HepG2 (cell line): ENCODE data around the gene TNXB. TPM values are rescaled to one million over a fixed set of nuclear protein-coding genes. Genes with fewer than 3 reads are reported as not detected.

Experiments
- CCAR2 ChIP-seq: fragments of 200-400 bp; formaldehyde crosslinking; optimal IDR thresholded peaks from 2 replicates; pipeline ENCODE3; 2018; ENCODE audit warnings: low read depth, mild to moderate bottlenecking, low read length, moderate library complexity
- FOXK1 ChIP-seq: sonication (generic); formaldehyde crosslinking; IDR thresholded peaks from 2 replicates; pipeline ENCODE4 v1.4.0; 2020; ENCODE audit warnings: low read depth, missing genetic modification reagents, borderline replicate concordance
- JARID2 ChIP-seq: sonication (generic); formaldehyde crosslinking; IDR thresholded peaks from 2 replicates; pipeline ENCODE4 v1.8.1; 2023; ENCODE audit warnings: missing genetic modification reagents, inconsistent platforms; ENCODE audit not compliant: insufficient replicate concordance
- KLF12 ChIP-seq: sonication (generic); formaldehyde crosslinking; IDR thresholded peaks from 2 replicates; pipeline ENCODE4 v1.4.0; 2020; ENCODE audit warnings: missing genetic modification reagents, borderline replicate concordance
- KLF9 ChIP-seq: IDR thresholded peaks from 2 replicates; pipeline ENCODE4 v1.6.1; 2016; ENCODE audit warnings: low read depth
- NFYC ChIP-seq: IDR thresholded peaks from 2 replicates; pipeline ENCODE4 v1.6.1; 2016; ENCODE audit warnings: missing genetic modification reagents, missing compliant biosample characterization
- SIX4 ChIP-seq: sonication (generic); formaldehyde crosslinking; IDR thresholded peaks from 2 replicates; pipeline ENCODE4 v1.4.0; 2020; ENCODE audit warnings: missing genetic modification reagents
- SRSF1 ChIP-seq: fragments of 200-400 bp; formaldehyde crosslinking; optimal IDR thresholded peaks from 2 replicates; pipeline ENCODE3; 2017; ENCODE audit warnings: mild to moderate bottlenecking, low read depth, low read length, moderate library complexity
- ZFP82 ChIP-seq: sonication (generic); formaldehyde crosslinking; IDR thresholded peaks from 2 replicates; pipeline ENCODE4 v1.5.1; 2020; ENCODE audit warnings: mild to moderate bottlenecking, missing genetic modification reagents, borderline replicate concordance
- ZFX ChIP-seq: sonication (generic); formaldehyde crosslinking; IDR thresholded peaks from 2 replicates; pipeline ENCODE4 v1.4.0; 2020; ENCODE audit warnings: mild to moderate bottlenecking, low read depth, missing genetic modification reagents, moderate library complexity
- ZNF143 ChIP-seq: sonication (generic); formaldehyde crosslinking; IDR thresholded peaks from 2 replicates; pipeline ENCODE4 v1.4.0; 2020; ENCODE audit warnings: missing genetic modification reagents
- ZNF788 ChIP-seq: sonication (generic); formaldehyde crosslinking; IDR thresholded peaks from 2 replicates; pipeline ENCODE4 v1.5.0; 2020; ENCODE audit warnings: mild to moderate bottlenecking, missing genetic modification reagents, borderline replicate concordance
- ZSCAN31 ChIP-seq: sonication (generic); formaldehyde crosslinking; IDR thresholded peaks from 2 replicates; pipeline ENCODE4 v1.5.0; 2020; ENCODE audit warnings: low read depth, mild to moderate bottlenecking, missing genetic modification reagents
- polyA plus RNA-seq, 8 experiments: library from polyadenylated mRNA; depleted of rRNA in 3 of 8; stranded (reverse) in 7 of 8; unstranded in 1 of 8; fragments of >200 nt; fragmentation: Illumina TruSeq in 4 of 8; extraction: Trizol in 4 of 8; gene quantifications; 2 replicates each; pipeline versions ENCODE4 v1.2.1 to v1.2.3, GENCODE V29; 2011 to 2016; ENCODE audit warnings: low read depth in 4 of 8, missing spikeins in 1 of 8, mixed read lengths in 1 of 8; ENCODE audit not compliant: insufficient read depth in 1 of 8
- total RNA-seq, 5 experiments: library from RNA; depleted of rRNA; stranded (reverse); fragments of >200 nt; fragmentation: Illumina TruSeq; extraction: Trizol; gene quantifications; 2 replicates each; pipeline ENCODE4 v1.2.3, GENCODE V29; 2016; ENCODE audit warnings: low read depth in 1 of 5
- TF ChIP-seq, protein P1 (sequence below): fragments of 450-650 bp; IDR thresholded peaks from 2 replicates; pipeline ENCODE4 v1.6.1; 2016
- TF ChIP-seq, protein P2 (sequence below): sonication (generic); formaldehyde crosslinking; IDR thresholded peaks from 2 replicates; pipeline ENCODE4 v1.9.0; 2022; ENCODE audit warnings: missing genetic modification reagents, mild to moderate bottlenecking, borderline replicate concordance
- TF ChIP-seq, protein P3 (sequence below): sonication (generic); formaldehyde crosslinking; IDR thresholded peaks from 2 replicates; pipeline ENCODE4 v1.8.0; 2022; ENCODE audit warnings: missing genetic modification reagents, mild to moderate bottlenecking, inconsistent platforms, borderline replicate concordance
- TF ChIP-seq, protein P4 (sequence below): sonication (generic); formaldehyde crosslinking; IDR thresholded peaks from 2 replicates; pipeline ENCODE4 v1.8.1; 2023; ENCODE audit warnings: mild to moderate bottlenecking, moderate library complexity, missing genetic modification reagents
- TF ChIP-seq, protein P5 (sequence below): sonication (generic); formaldehyde crosslinking; conservative IDR thresholded peaks from 2 replicates; pipeline ENCODE4 v1.8.1; 2023; ENCODE audit warnings: missing genetic modification reagents
- TF ChIP-seq, protein P6 (sequence below): fragments of 450-650 bp; IDR thresholded peaks from 2 replicates; pipeline ENCODE4 v1.6.1; 2017

The TNXB gene
- total and polyA plus RNA-seq, 2 of the 13 experiments (the other 11 are each of a cell fraction or from before 2014, with no cell fraction given), result 1.6 to 2.7 TPM

DNA sequence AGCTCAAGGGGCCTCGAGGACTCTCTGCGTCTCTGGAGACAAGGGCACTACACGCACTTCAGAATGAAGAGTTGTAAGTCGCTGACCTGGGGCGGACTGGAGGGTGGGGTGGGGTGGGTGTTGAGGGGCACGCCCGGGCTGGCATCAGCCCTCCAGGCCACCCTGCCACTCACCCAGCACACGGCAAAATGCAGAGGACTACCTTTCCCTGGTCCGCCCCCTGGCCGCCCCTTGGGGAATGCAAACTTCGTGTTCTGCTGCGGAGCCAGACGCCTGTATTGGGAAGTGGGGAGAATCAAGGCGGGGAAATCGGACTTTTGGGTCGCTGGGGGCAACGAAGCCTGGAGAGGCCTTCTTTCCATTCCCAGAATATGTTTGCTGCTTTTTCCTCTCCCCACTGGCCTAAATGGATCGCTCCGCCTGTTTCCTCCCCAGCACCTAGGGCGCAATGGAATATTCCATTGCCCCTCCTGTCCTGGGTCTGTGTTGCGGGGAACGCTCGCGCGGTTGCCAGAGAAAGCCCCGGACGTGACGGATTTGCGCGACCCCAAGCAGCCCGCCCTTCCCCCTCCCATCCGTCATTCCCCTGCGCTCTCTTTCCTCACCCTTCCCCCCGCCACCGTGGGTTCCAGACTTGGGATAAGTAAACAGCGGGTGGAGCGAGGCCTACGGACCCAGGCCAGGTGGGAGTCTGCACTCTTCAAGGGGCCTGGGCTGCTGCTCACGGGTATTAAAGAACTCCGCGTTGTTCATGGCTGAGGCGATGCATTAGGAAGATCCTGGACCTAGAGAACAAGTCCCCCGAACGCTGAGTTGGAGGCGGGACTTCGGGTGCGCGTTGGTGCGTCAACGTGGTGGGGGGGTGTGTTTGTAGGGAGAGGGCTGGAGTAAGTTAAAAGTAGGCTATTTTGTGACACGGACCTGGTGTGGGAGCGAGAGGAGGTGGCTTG, 44.7 kb upstream of the TNXB start, which contains the start of gene PPT2 (continued):
- TF ChIP-seq ZFX (peak; percentile 96), SRSF1 (no peak), KLF9 (CRISPR knock-in tag) (no peak; the same call in 1 of the 2 replicates), FOXK1 (CRISPR knock-in tag) (peak; percentile 76; the same call in 1 of the 2 replicates), ZFP82 (CRISPR knock-in tag) (no peak; the same call in 1 of the 2 replicates), KLF12 (CRISPR knock-in tag) (peak; percentile 68; the same call in 1 of the 2 replicates), NFYC (CRISPR knock-in tag) (no peak), ZNF788 (CRISPR knock-in tag) (peak; percentile 18; the same call in 1 of the 2 replicates), JARID2 (CRISPR knock-in tag) (no peak), ZSCAN31 (CRISPR knock-in tag) (0 out of 2 replicates have a peak, but pooled peaks have one; percentile 25), CCAR2 (no peak), SIX4 (CRISPR knock-in tag) (no peak), ZNF143 (CRISPR knock-in tag) (peak; percentile 44; the same call in 1 of the 2 replicates)
- TF ChIP-seq, protein P1, sequence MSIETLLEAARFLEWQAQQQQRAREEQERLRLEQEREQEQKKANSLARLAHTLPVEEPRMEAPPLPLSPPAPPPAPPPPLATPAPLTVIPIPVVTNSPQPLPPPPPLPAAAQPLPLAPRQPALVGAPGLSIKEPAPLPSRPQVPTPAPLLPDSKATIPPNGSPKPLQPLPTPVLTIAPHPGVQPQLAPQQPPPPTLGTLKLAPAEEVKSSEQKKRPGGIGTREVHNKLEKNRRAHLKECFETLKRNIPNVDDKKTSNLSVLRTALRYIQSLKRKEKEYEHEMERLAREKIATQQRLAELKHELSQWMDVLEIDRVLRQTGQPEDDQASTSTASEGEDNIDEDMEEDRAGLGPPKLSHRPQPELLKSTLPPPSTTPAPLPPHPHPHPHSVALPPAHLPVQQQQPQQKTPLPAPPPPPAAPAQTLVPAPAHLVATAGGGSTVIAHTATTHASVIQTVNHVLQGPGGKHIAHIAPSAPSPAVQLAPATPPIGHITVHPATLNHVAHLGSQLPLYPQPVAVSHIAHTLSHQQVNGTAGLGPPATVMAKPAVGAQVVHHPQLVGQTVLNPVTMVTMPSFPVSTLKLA, result peak; percentile 45; the same call in 1 of the 2 replicates
- TF ChIP-seq, protein P2, sequence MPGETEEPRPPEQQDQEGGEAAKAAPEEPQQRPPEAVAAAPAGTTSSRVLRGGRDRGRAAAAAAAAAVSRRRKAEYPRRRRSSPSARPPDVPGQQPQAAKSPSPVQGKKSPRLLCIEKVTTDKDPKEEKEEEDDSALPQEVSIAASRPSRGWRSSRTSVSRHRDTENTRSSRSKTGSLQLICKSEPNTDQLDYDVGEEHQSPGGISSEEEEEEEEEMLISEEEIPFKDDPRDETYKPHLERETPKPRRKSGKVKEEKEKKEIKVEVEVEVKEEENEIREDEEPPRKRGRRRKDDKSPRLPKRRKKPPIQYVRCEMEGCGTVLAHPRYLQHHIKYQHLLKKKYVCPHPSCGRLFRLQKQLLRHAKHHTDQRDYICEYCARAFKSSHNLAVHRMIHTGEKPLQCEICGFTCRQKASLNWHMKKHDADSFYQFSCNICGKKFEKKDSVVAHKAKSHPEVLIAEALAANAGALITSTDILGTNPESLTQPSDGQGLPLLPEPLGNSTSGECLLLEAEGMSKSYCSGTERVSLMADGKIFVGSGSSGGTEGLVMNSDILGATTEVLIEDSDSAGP (CRISPR knock-in tag), result peak; percentile 75; the same call in 1 of the 2 replicates
- TF ChIP-seq, protein P3, sequence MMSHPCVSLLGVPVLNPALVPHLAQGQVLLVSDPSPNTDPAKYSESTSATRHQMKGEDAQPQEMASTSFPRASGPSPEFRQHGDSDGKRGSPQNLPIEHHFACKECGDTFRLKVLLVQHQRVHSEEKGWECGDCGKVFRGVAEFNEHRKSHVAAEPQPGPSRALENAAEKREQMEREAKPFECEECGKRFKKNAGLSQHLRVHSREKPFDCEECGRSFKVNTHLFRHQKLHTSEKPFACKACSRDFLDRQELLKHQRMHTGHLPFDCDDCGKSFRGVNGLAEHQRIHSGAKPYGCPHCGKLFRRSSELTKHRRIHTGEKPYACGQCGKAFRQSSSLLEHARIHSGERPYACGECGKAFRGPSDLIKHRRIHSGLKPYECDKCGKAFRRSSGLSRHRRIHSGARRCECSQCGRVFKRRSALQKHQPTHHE (CRISPR knock-in tag), result no peak; the same call in 1 of the 2 replicates
- TF ChIP-seq, protein P4, sequence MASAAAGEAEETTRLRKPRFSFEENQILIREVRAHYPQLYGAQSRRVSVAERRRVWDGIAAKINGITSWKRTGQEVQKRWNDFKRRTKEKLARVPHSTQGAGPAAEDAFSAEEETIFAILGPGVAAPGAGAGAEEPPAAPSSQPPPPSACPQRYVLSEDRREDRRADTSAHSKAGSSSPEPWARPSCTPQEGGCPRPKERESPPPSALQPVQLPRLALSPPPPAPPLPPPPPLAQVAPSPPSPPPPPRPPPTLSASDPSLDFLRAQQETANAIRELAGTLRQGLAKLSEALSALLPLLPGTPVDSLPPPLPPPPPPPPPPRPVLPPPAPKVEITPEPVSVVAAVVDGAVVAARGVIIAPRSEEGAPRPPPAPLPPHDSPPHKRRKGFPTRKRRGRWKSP (CRISPR knock-in tag), result peak; percentile 77; the same call in 1 of the 2 replicates
- TF ChIP-seq, protein P5, sequence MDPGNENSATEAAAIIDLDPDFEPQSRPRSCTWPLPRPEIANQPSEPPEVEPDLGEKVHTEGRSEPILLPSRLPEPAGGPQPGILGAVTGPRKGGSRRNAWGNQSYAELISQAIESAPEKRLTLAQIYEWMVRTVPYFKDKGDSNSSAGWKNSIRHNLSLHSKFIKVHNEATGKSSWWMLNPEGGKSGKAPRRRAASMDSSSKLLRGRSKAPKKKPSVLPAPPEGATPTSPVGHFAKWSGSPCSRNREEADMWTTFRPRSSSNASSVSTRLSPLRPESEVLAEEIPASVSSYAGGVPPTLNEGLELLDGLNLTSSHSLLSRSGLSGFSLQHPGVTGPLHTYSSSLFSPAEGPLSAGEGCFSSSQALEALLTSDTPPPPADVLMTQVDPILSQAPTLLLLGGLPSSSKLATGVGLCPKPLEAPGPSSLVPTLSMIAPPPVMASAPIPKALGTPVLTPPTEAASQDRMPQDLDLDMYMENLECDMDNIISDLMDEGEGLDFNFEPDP (CRISPR knock-in tag), result 0 out of 2 replicates have a peak, but pooled peaks have one; percentile 60
- TF ChIP-seq, protein P6, sequence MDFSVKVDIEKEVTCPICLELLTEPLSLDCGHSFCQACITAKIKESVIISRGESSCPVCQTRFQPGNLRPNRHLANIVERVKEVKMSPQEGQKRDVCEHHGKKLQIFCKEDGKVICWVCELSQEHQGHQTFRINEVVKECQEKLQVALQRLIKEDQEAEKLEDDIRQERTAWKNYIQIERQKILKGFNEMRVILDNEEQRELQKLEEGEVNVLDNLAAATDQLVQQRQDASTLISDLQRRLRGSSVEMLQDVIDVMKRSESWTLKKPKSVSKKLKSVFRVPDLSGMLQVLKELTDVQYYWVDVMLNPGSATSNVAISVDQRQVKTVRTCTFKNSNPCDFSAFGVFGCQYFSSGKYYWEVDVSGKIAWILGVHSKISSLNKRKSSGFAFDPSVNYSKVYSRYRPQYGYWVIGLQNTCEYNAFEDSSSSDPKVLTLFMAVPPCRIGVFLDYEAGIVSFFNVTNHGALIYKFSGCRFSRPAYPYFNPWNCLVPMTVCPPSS, result no peak
